ENCODE results near the gene TADA1.

TADA1 gene

GRCh38 chr1:166875734-166876539 is at the start of gene TADA1:
TSS of gene TADA1 (minus strand) at chr1:166876264. CDS start at chr1:166876233, 31 bp downstream.
- Histone ChIP-seq H3K9ac (ENCODE audit: low read depth, low read length) (peak within 1 kb of the TSS; percentile 91), H3K9me3 (ENCODE audit: control insufficient read depth, insufficient read depth, low read length) (no peaks in the 10 kb centered on the region), H3K36me3 (ENCODE audit: insufficient read depth, low read length) (no peaks in the 10 kb centered on the region), H3K4me1 (ENCODE audit: insufficient read depth, low read length) (peaks cover 3% of the 10 kb centered on the region; the same call in 1 of the 2 replicates)

GRCh38 chr1:166924823-166925541 is 48.9 kb upstream of the TADA1 start:
- Histone ChIP-seq H3K36me3 (ENCODE audit: insufficient read depth, low read length) (no peaks in the 10 kb centered on the region), H3K4me1 (ENCODE audit: insufficient read depth, low read length) (no peaks in the 10 kb centered on the region), H3K9ac (ENCODE audit: low read depth, low read length) (no peak overlapping the region), H3K9me3 (ENCODE audit: control insufficient read depth, insufficient read depth, low read length) (no peaks in the 10 kb centered on the region)

- Histone ChIP-seq H3K36me3 (ENCODE audit: insufficient read depth, low read length) (no peaks in the 10 kb centered on the region), H3K9me3 (ENCODE audit: control insufficient read depth, insufficient read depth, low read length) (no peaks in the 10 kb centered on the region), H3K4me1 (ENCODE audit: insufficient read depth, low read length) (peaks cover 16% of the 10 kb centered on the region; the same call in 1 of the 2 replicates), H3K9ac (ENCODE audit: low read depth, low read length) (peak overlapping the region; percentile 38)
These were observed 44.8 kb upstream of the TADA1 start for GRCh38 chr1:166920561-166921475.

- Histone ChIP-seq H3K4me1 (ENCODE audit: insufficient read depth, low read length) (peaks cover 16% of the 10 kb centered on the region; the same call in 1 of the 2 replicates), H3K9me3 (ENCODE audit: control insufficient read depth, insufficient read depth, low read length) (no peaks in the 10 kb centered on the region), H3K36me3 (ENCODE audit: insufficient read depth, low read length) (no peaks in the 10 kb centered on the region), H3K9ac (ENCODE audit: low read depth, low read length) (no peak overlapping the region)
These were observed 42.9 kb upstream of the TADA1 start for GRCh38 chr1:166918956-166919316.

- H3K4me1 ChIP-seq (ENCODE audit: insufficient read depth, low read length), result peaks cover 16% of the 10 kb centered on the region; the same call in 1 of the 2 replicates
- H3K9ac ChIP-seq (ENCODE audit: low read depth, low read length), result no peak overlapping the region
- H3K9me3 ChIP-seq (ENCODE audit: control insufficient read depth, insufficient read depth, low read length), result no peaks in the 10 kb centered on the region
- no peaks in the 10 kb centered on the region for H3K36me3 ChIP-seq (ENCODE audit: insufficient read depth, low read length)
These were observed 42.3 kb upstream of the TADA1 start for GRCh38 chr1:166918088-166918955.

- Histone ChIP-seq H3K9ac (ENCODE audit: low read depth, low read length) (no peak overlapping the region), H3K4me1 (ENCODE audit: insufficient read depth, low read length) (peaks cover 16% of the 10 kb centered on the region; the same call in 1 of the 2 replicates), H3K9me3 (ENCODE audit: control insufficient read depth, insufficient read depth, low read length) (peaks cover 10% of the 10 kb centered on the region), H3K36me3 (ENCODE audit: insufficient read depth, low read length) (no peaks in the 10 kb centered on the region)
These were observed 39.9 kb upstream of the TADA1 start for GRCh38 chr1:166915941-166916340.

- Histone ChIP-seq H3K4me1 (ENCODE audit: insufficient read depth, low read length) (peaks cover 16% of the 10 kb centered on the region; the same call in 1 of the 2 replicates), H3K36me3 (ENCODE audit: insufficient read depth, low read length) (no peaks in the 10 kb centered on the region), H3K9me3 (ENCODE audit: control insufficient read depth, insufficient read depth, low read length) (peaks cover 12% of the 10 kb centered on the region), H3K9ac (ENCODE audit: low read depth, low read length) (no peak overlapping the region)
These were observed 39.0 kb upstream of the TADA1 start for GRCh38 chr1:166915042-166915441.

GRCh38 chr1:166914111-166914510 is 38.0 kb upstream of the TADA1 start:
- no peak overlapping the region for H3K9ac ChIP-seq (ENCODE audit: low read depth, low read length)
- H3K4me1 ChIP-seq (ENCODE audit: insufficient read depth, low read length), result peaks cover 12% of the 10 kb centered on the region; the same call in 1 of the 2 replicates
- H3K36me3 ChIP-seq (ENCODE audit: insufficient read depth, low read length), result no peaks in the 10 kb centered on the region
- peaks cover 12% of the 10 kb centered on the region for H3K9me3 ChIP-seq (ENCODE audit: control insufficient read depth, insufficient read depth, low read length)

GRCh38 chr1:166911624-166912023 is 35.6 kb upstream of the TADA1 start:
- no peaks in the 10 kb centered on the region for H3K36me3 ChIP-seq (ENCODE audit: insufficient read depth, low read length)
- H3K9ac ChIP-seq (ENCODE audit: low read depth, low read length), result no peak overlapping the region
- no peaks in the 10 kb centered on the region for H3K4me1 ChIP-seq (ENCODE audit: insufficient read depth, low read length)
- H3K9me3 ChIP-seq (ENCODE audit: control insufficient read depth, insufficient read depth, low read length), result peaks cover 12% of the 10 kb centered on the region

- Histone ChIP-seq H3K4me1 (ENCODE audit: insufficient read depth, low read length) (no peaks in the 10 kb centered on the region), H3K9ac (ENCODE audit: low read depth, low read length) (no peak overlapping the region), H3K36me3 (ENCODE audit: insufficient read depth, low read length) (no peaks in the 10 kb centered on the region), H3K9me3 (ENCODE audit: control insufficient read depth, insufficient read depth, low read length) (peaks cover 12% of the 10 kb centered on the region)
These were observed 34.4 kb upstream of the TADA1 start for GRCh38 chr1:166910396-166910994.

- H3K4me1 ChIP-seq (ENCODE audit: insufficient read depth, low read length), result no peaks in the 10 kb centered on the region
- H3K36me3 ChIP-seq (ENCODE audit: insufficient read depth, low read length), result no peaks in the 10 kb centered on the region
- H3K9me3 ChIP-seq (ENCODE audit: control insufficient read depth, insufficient read depth, low read length), result peaks cover 12% of the 10 kb centered on the region
- H3K9ac ChIP-seq (ENCODE audit: low read depth, low read length), result no peak overlapping the region
These were observed 32.9 kb upstream of the TADA1 start for GRCh38 chr1:166908942-166909341.

GRCh38 chr1:166907763-166908162 is 31.7 kb upstream of the TADA1 start:
- H3K9me3 ChIP-seq (ENCODE audit: control insufficient read depth, insufficient read depth, low read length), result peaks cover 12% of the 10 kb centered on the region
- H3K36me3 ChIP-seq (ENCODE audit: insufficient read depth, low read length), result no peaks in the 10 kb centered on the region
- H3K4me1 ChIP-seq (ENCODE audit: insufficient read depth, low read length), result no peaks in the 10 kb centered on the region
- H3K9ac ChIP-seq (ENCODE audit: low read depth, low read length), result no peak overlapping the region

- H3K4me1 ChIP-seq (ENCODE audit: insufficient read depth, low read length), result no peaks in the 10 kb centered on the region
- H3K9me3 ChIP-seq (ENCODE audit: control insufficient read depth, insufficient read depth, low read length), result peaks cover 7% of the 10 kb centered on the region; the same call in 1 of the 2 replicates
- H3K36me3 ChIP-seq (ENCODE audit: insufficient read depth, low read length), result no peaks in the 10 kb centered on the region
- no peak overlapping the region for H3K9ac ChIP-seq (ENCODE audit: low read depth, low read length)
These were observed 31.0 kb upstream of the TADA1 start for GRCh38 chr1:166907051-166907450.
